K562 (cell line): ENCODE results near the gene SLC25A11. TPM values are rescaled to one million over a fixed set of nuclear protein-coding genes. Genes with fewer than 3 reads are reported as not detected.

Experiments
- ATF7 ChIP-seq: fragments of 450-650 bp; IDR thresholded peaks from 2 replicates; pipeline ENCODE4 v1.7.1; 2014; ENCODE audit warnings: mild to moderate bottlenecking, moderate library complexity
- BCL6 ChIP-seq: fragments of 250-450 bp; sonication (Bioruptor Pico); IDR thresholded peaks from 2 replicates; pipeline ENCODE4 v1.4.0; 2020
- CBFA2T3 ChIP-seq: fragments of 450-650 bp; IDR thresholded peaks from 2 replicates; pipeline ENCODE4 v1.6.1; 2017
- DPF2 ChIP-seq: fragments of 450-650 bp; IDR thresholded peaks from 2 replicates; pipeline ENCODE4 v1.6.1; 2016
- GABPB1 ChIP-seq: sonication (generic); formaldehyde crosslinking; IDR thresholded peaks from 2 replicates; pipeline ENCODE4 v1.8.0; 2022; ENCODE audit warnings: mild to moderate bottlenecking, missing genetic modification reagents
- GTF2E2 ChIP-seq: fragments of 200-800 bp; sonication (Bioruptor generic); IDR thresholded peaks from 2 replicates; pipeline ENCODE4 v1.6.1; 2016; ENCODE audit warnings: missing genetic modification characterization, missing compliant biosample characterization
- HDAC1 ChIP-seq, 2 experiments: fragments of 450-650 bp; IDR thresholded peaks; 2 replicates each; pipeline ENCODE4 v1.6.1; 2016 to 2017; ENCODE audit warnings: inconsistent platforms in 1 of 2, mild to moderate bottlenecking in 1 of 2, moderate library complexity in 1 of 2
- HDGF ChIP-seq: fragments of 450-650 bp; IDR thresholded peaks from 2 replicates; pipeline ENCODE4 v1.6.1; 2016
- KLF6 ChIP-seq: fragments of 250-450 bp; sonication (Bioruptor Pico); IDR thresholded peaks from 2 replicates; pipeline ENCODE4 v1.4.0; 2020; ENCODE audit warnings: mild to moderate bottlenecking, moderate library complexity, borderline replicate concordance
- MAFG ChIP-seq: fragments of 450-650 bp; conservative IDR thresholded peaks from 2 replicates; pipeline ENCODE4 v1.6.1; 2016; ENCODE audit warnings: missing genetic modification characterization, missing compliant biosample characterization
- NCOA4 ChIP-seq: fragments of 450-650 bp; IDR thresholded peaks from 2 replicates; pipeline ENCODE4 v1.6.1; 2018; ENCODE audit warnings: mild to moderate bottlenecking; ENCODE audit not compliant: partially characterized antibody
- NRF1 ChIP-seq, 2 experiments: fragments of 450-650 bp; IDR thresholded peaks in 1 of 2; conservative IDR thresholded peaks in 1 of 2; 2 replicates each; pipeline ENCODE4 v1.6.1; 2014; ENCODE audit warnings: mild to moderate bottlenecking in 2 of 2
- PHF8 ChIP-seq: fragments of 200-600 bp; sonication (generic); IDR thresholded peaks from 2 replicates; pipeline ENCODE4 v1.6.1; 2012; ENCODE audit warnings: mixed run types, mild to moderate bottlenecking, inconsistent platforms, low read length, moderate library complexity, borderline replicate concordance
- PML ChIP-seq: IDR thresholded peaks from 2 replicates; pipeline ENCODE4 v1.6.1; 2012; ENCODE audit warnings: low read length, inconsistent platforms
- POLR3A ChIP-seq: IDR thresholded peaks from 2 replicates; pipeline ENCODE4 v1.6.1; 2011; ENCODE audit warnings: borderline replicate concordance, mild to moderate bottlenecking, moderate library complexity; ENCODE audit not compliant: insufficient read length, insufficient read depth; ENCODE audit errors: extremely low read depth
- RBBP5 ChIP-seq: fragments of 200-600 bp; sonication (generic); IDR thresholded peaks from 2 replicates; pipeline ENCODE4 v1.6.1; 2012; ENCODE audit warnings: borderline replicate concordance, mild to moderate bottlenecking, low read length, control low read depth, inconsistent platforms; ENCODE audit not compliant: insufficient read depth, poor library complexity, severe bottlenecking
- SREBF2 ChIP-seq: sonication (generic); formaldehyde crosslinking; IDR thresholded peaks from 2 replicates; pipeline ENCODE4 v1.4.0; 2020; ENCODE audit warnings: mild to moderate bottlenecking, missing genetic modification reagents
- TBP ChIP-seq: optimal IDR thresholded peaks from 2 replicates; pipeline ENCODE3; 2011; ENCODE audit warnings: low read depth, low read length, improper control_type of control experiment
- YBX1 ChIP-seq: fragments of 450-650 bp; IDR thresholded peaks from 2 replicates; pipeline ENCODE4 v1.7.1; 2016; ENCODE audit warnings: mild to moderate bottlenecking
- YY1 ChIP-seq, 3 experiments: IDR thresholded peaks; 2 replicates each; pipeline ENCODE4 v1.6.1; 2011; ENCODE audit warnings: low read length in 2 of 3, mild to moderate bottlenecking in 2 of 3, moderate library complexity in 2 of 3, borderline replicate concordance in 1 of 3, control low read depth in 1 of 3, low read depth in 1 of 3; ENCODE audit not compliant: insufficient read depth in 3 of 3, insufficient replicate concordance in 2 of 3, control insufficient read depth in 1 of 3, insufficient read length in 1 of 3; ENCODE audit errors: extremely low read depth in 1 of 3
- ZNF12 ChIP-seq: sonication (generic); formaldehyde crosslinking; IDR thresholded peaks from 2 replicates; pipeline ENCODE4 v1.4.0; 2020; ENCODE audit warnings: mild to moderate bottlenecking, missing genetic modification reagents
- ZNF217 ChIP-seq: sonication (generic); formaldehyde crosslinking; IDR thresholded peaks from 2 replicates; pipeline ENCODE4 v1.8.0; 2022; ENCODE audit warnings: mild to moderate bottlenecking, missing genetic modification reagents
- ZNF232 ChIP-seq: sonication (generic); formaldehyde crosslinking; IDR thresholded peaks from 2 replicates; pipeline ENCODE4 v1.8.0; 2022; ENCODE audit warnings: mild to moderate bottlenecking, missing genetic modification reagents
- ZNF431 ChIP-seq: sonication (generic); formaldehyde crosslinking; IDR thresholded peaks from 2 replicates; pipeline ENCODE4 v1.8.0; 2022; ENCODE audit warnings: mild to moderate bottlenecking, missing genetic modification reagents
- ZNF444 ChIP-seq: fragments of 250-450 bp; sonication (Bioruptor Pico); IDR thresholded peaks from 2 replicates; pipeline ENCODE4 v1.4.0; 2020; ENCODE audit warnings: mild to moderate bottlenecking, moderate library complexity
- ZNF592 ChIP-seq: fragments of 450-650 bp; IDR thresholded peaks from 2 replicates; pipeline ENCODE4 v1.6.1; 2017; ENCODE audit warnings: antibody characterized with exemption, mild to moderate bottlenecking
- ZNF79 ChIP-seq: fragments of 250-450 bp; sonication (Bioruptor Pico); IDR thresholded peaks from 2 replicates; pipeline ENCODE4 v1.4.0; 2020; ENCODE audit warnings: low read depth, mild to moderate bottlenecking, moderate library complexity
- polyA plus RNA-seq, 8 experiments: library from polyadenylated mRNA; depleted of rRNA in 4 of 8; stranded (reverse) in 5 of 8; unstranded in 3 of 8; fragments of >200 nt; fragmentation: Nextera tagmentation in 2 of 8; fragmentation: Illumina TruSeq in 1 of 8; extraction: Ambion mirVana in 2 of 8; extraction: Trizol in 1 of 8; gene quantifications; 2 replicates each; pipeline versions ENCODE4 v1.2.1 to v1.2.3, GENCODE V29; 2011 to 2014; ENCODE audit warnings: inconsistent platforms in 1 of 8, missing spikeins in 1 of 8
- total RNA-seq, 7 experiments: library from RNA; depleted of rRNA in 6 of 7; stranded (reverse); fragments of >200 nt in 6 of 7; fragmentation: Illumina TruSeq in 2 of 7; extraction: Trizol in 2 of 7; gene quantifications; 2 replicates each; pipeline versions ENCODE4 v1.2.1 to v1.2.3, GENCODE V29; 2011 to 2021; ENCODE audit warnings: low replicate concordance in 1 of 7

The SLC25A11 gene
- total and polyA plus RNA-seq, 9 of the 15 experiments (the other 6 are each of a cell fraction or from before 2014, with no cell fraction given): 3.1 to 56.7 (median 32.9) TPM

GRCh38 chr17:4966844-4967538 is 27.1 kb upstream of the SLC25A11 start (continued):
- peak; percentile 45 for TF ChIP-seq ZNF592
- TF ChIP-seq MAFG: no peak
- no peak for TF ChIP-seq POLR3A
- no peak for TF ChIP-seq KLF6 (CRISPR knock-in tag)
- TF ChIP-seq YY1 (IDR thresholded peaks at IDR 0.05; ENCODE audit: borderline replicate concordance in 1 of 3, control insufficient read depth in 1 of 3, extremely low read depth in 1 of 3, insufficient read depth in 3 of 3, insufficient read length in 1 of 3, insufficient replicate concordance in 2 of 3, low read depth in 1 of 3, low read length in 2 of 3): no peak
- peak; percentile 45; the same call in 1 of the 2 replicates for TF ChIP-seq PHF8
- no peak for TF ChIP-seq ZNF444 (CRISPR knock-in tag)
- no peak for TF ChIP-seq DPF2
- TF ChIP-seq ZNF217 (CRISPR knock-in tag): no peak
- no peak for TF ChIP-seq YBX1
- peak; percentile 32 for TF ChIP-seq RBBP5
- TF ChIP-seq PML: no peak
- peak in 1 of 2 experiments; percentile 36; a peak in 2 of 4 replicates for TF ChIP-seq NRF1 (conservative IDR thresholded peaks at IDR 0.05 in 1 of 2, IDR thresholded peaks at IDR 0.05 in 1 of 2)
- peak; percentile 54 for TF ChIP-seq GABPB1 (CRISPR knock-in tag)
- TF ChIP-seq BCL6 (CRISPR knock-in tag): no peak
- peak in 1 of 2 experiments; percentile 33; a peak in 1 of 4 replicates for TF ChIP-seq HDAC1 (IDR thresholded peaks at IDR 0.05)
- no peak; the same call in 1 of the 2 replicates for TF ChIP-seq ATF7
- no peak for TF ChIP-seq ZNF79
- TF ChIP-seq TBP: peak; percentile 45
- no peak for TF ChIP-seq ZNF232 (CRISPR knock-in tag)
- TF ChIP-seq CBFA2T3: no peak
- TF ChIP-seq GTF2E2 (tag): no peak
- TF ChIP-seq ZNF431: 0 out of 2 replicates have a peak, but pooled peaks have one; percentile 27
- no peak for TF ChIP-seq HDGF
- TF ChIP-seq SREBF2 (CRISPR knock-in tag): no peak
- TF ChIP-seq ZNF12 (CRISPR knock-in tag): no peak
- TF ChIP-seq NCOA4: no peak
